Osteoblast (primary cell): ENCODE data around the gene GABBR2. TPM values are rescaled to one million over a fixed set of nuclear protein-coding genes. Genes with fewer than 3 reads are reported as not detected.

Source experiments
- DNase-seq: peaks from one replicate; pipeline ENCODE4 v3.0.0; 2011; ENCODE audit warnings: low spot score, mixed read lengths; ENCODE audit not compliant: insufficient read length; ENCODE audit errors: missing footprints
- H2AFZ ChIP-seq: 2 replicates; pipeline ENCODE4 v1.6.0; 2011; ENCODE audit warnings: mild to moderate bottlenecking, low read length
- H3K27ac ChIP-seq: 2 replicates; pipeline ENCODE4 v1.5.1; 2011; ENCODE audit warnings: mild to moderate bottlenecking, low read depth, low read length, moderate library complexity
- H3K27me3 ChIP-seq: 2 replicates; pipeline ENCODE4 v1.6.0; 2012; ENCODE audit warnings: mild to moderate bottlenecking, control low read depth, inconsistent platforms, low read length, moderate library complexity; ENCODE audit not compliant: insufficient read depth
- H3K36me3 ChIP-seq: 2 replicates; pipeline ENCODE4 v1.5.1; 2011; ENCODE audit warnings: mild to moderate bottlenecking, low read length, control low read depth, moderate library complexity; ENCODE audit not compliant: insufficient read depth
- H3K4me1 ChIP-seq: 2 replicates; pipeline ENCODE4 v1.5.1; 2011; ENCODE audit warnings: mild to moderate bottlenecking, low read length, control low read depth, moderate library complexity; ENCODE audit not compliant: insufficient read depth
- H3K4me2 ChIP-seq: 2 replicates; pipeline ENCODE4 v1.6.0; 2011; ENCODE audit warnings: mild to moderate bottlenecking, low read length; ENCODE audit not compliant: insufficient read depth
- H3K4me3 ChIP-seq: fragments of 200-600 bp; sonication (generic); 3 replicates; pipeline ENCODE4 v1.5.1; 2012; ENCODE audit warnings: mild to moderate bottlenecking, low read length, inconsistent platforms; ENCODE audit not compliant: insufficient read depth
- H3K79me2 ChIP-seq: 2 replicates; pipeline ENCODE4 v1.6.0; 2012; ENCODE audit warnings: mild to moderate bottlenecking, low read length, control low read depth, inconsistent platforms; ENCODE audit not compliant: insufficient read depth
- H3K9me3 ChIP-seq: 2 replicates; pipeline ENCODE4 v1.5.1; 2011; ENCODE audit warnings: low read depth, low read length, control low read depth
- H4K20me1 ChIP-seq: 2 replicates; pipeline ENCODE4 v1.6.0; 2012; ENCODE audit warnings: mild to moderate bottlenecking, low read length, control low read depth; ENCODE audit not compliant: insufficient read depth
- CTCF ChIP-seq: IDR thresholded peaks from 2 replicates; pipeline ENCODE4 v1.5.1; 2011; ENCODE audit warnings: mild to moderate bottlenecking, low read depth, low read length, moderate library complexity; ENCODE audit errors: extremely low read depth
- total RNA-seq: library from RNA; depleted of rRNA; stranded (reverse); fragments of >200 nt; gene quantifications from 2 replicates; pipeline ENCODE4 v1.2.3, GENCODE V29; 2012

GABBR2 gene
- total RNA-seq, 1 donor, result under 0.01 TPM

- peaks cover 45% of the 10 kb centered on the region for H3K4me1 ChIP-seq
- no peak for TF ChIP-seq CTCF
- H3K36me3 ChIP-seq, result no peaks in the 10 kb centered on the region
Measured at GRCh38 chr9:98370976-98371315, 337.8 kb downstream of the GABBR2 start.

DNA sequence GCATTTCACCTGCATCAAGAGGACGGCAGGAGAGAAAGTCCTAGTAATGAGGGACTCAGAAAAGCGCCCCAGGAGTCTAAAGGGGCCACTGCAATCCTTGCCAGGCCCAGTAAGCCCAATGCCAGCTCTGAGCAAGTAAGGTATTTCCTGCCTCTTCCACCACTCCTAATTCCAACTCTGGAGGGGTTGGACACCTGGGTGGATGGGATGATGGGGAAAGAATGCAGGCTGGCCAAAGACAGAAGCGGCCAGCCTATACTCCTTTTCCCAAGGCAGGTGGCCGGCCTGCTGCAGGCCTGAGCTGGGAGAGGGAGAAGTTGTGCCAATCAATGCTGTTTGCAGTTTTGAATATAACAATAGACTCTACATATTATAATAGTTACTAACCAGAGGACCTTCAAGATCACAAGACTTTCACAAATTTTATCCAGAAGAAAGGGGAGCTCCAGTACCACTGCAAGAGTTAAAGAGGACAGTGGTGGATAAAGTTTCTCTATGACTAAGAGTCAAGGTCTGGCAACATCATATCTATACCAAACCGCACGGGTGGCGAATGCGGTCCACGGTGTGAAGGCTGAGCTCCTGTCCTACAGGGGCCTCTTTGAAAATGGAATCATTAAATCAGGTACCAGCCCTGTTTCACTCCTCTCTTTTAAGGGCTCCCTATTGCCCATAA, 338.3 kb downstream of the GABBR2 start:
- Histone ChIP-seq H3K4me2 (no peak overlapping the region), H3K27me3 (no peaks in the 10 kb centered on the region), H3K27ac (no peak overlapping the region), H4K20me1 (no peaks in the 10 kb centered on the region), H3K4me3 (no peak overlapping the region), H2AFZ (no peak overlapping the region), H3K79me2 (no peaks in the 10 kb centered on the region), H3K9me3 (peaks cover 1% of the 10 kb centered on the region), H3K4me1 (peaks cover 40% of the 10 kb centered on the region), H3K36me3 (no peaks in the 10 kb centered on the region)
- no peak for TF ChIP-seq CTCF
- no peak for DNase-seq

More at GRCh38 chr9:98370976-98371315, 337.8 kb downstream of the GABBR2 start:
- Histone ChIP-seq H3K27ac (no peak overlapping the region), H2AFZ (no peak overlapping the region), H4K20me1 (no peaks in the 10 kb centered on the region), H3K79me2 (no peaks in the 10 kb centered on the region), H3K9me3 (no peaks in the 10 kb centered on the region), H3K4me3 (no peak overlapping the region), H3K27me3 (no peaks in the 10 kb centered on the region), H3K4me2 (no peak overlapping the region)
- DNase-seq, result no peak

DNA sequence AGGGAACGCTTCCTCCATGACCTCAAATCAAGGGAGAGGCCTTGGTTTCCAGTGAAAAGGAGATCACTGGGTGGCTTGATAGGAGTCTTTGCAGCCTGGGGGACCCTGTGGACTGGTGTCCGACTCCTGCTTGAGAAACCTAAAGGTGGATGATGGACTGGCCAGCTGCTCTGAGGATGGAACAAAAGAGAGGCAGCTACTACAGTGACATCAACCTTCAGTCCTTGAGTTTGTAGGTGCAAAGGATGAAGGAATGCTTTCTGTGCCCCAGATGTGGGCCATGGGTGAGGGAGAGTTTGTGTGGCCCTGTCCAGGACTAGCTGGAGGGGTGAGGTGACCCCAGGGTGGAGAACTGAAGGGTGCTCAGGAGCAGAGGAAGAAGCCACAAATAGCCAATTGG, 338.8 kb downstream of the GABBR2 start:
- Histone ChIP-seq H3K27me3 (no peaks in the 10 kb centered on the region), H2AFZ (no peak overlapping the region), H3K36me3 (no peaks in the 10 kb centered on the region), H3K4me1 (peaks cover 35% of the 10 kb centered on the region), H3K4me3 (no peak overlapping the region), H4K20me1 (no peaks in the 10 kb centered on the region), H3K27ac (no peak overlapping the region), H3K79me2 (no peaks in the 10 kb centered on the region), H3K9me3 (peaks cover 4% of the 10 kb centered on the region), H3K4me2 (no peak overlapping the region)
- DNase-seq, result no peak
- no peak for TF ChIP-seq CTCF

DNA sequence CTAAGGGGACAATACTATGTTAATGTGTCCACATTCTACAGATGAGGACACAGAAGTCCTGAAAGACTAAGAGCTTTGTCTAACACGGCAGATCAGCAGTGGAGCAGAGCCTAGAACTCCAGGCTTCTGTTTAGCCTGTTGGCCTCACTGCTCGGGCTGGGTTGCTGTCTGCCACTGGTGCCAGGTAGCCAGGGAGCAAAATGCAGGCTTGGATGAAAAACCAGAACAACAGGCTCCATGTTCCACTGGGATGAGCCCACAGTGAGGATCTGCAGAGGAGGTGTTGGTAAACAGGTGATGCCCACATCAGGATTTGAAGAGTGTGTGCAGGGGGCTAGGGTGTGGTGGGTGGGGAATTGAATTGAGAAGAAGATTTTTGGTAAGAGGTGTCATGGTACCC, 339.3 kb downstream of the GABBR2 start:
- Histone ChIP-seq H2AFZ (no peak overlapping the region), H3K79me2 (no peaks in the 10 kb centered on the region), H3K27ac (no peak overlapping the region), H3K27me3 (no peaks in the 10 kb centered on the region), H3K36me3 (no peaks in the 10 kb centered on the region), H3K4me3 (no peak overlapping the region), H3K4me2 (no peak overlapping the region), H4K20me1 (no peaks in the 10 kb centered on the region), H3K9me3 (peaks cover 4% of the 10 kb centered on the region), H3K4me1 (peaks cover 30% of the 10 kb centered on the region)
- no peak for TF ChIP-seq CTCF
- no peak for DNase-seq
